Lower leg skin (tissue), 3 donors: ENCODE data around the gene KLHDC4.

Source experiments
- POLR2A ChIP-seq, 2 donors: fragments of 450-650 bp; IDR thresholded peaks; one replicate each; pipeline ENCODE4 v1.6.1; 2016 to 2017; ENCODE audit warnings: antibody characterized with exemption in 2 of 2, mild to moderate bottlenecking in 1 of 2, moderate library complexity in 1 of 2
- TF ChIP-seq, protein P1 (sequence below), 3 donors: fragments of 450-650 bp; IDR thresholded peaks; one replicate each; pipeline ENCODE4 v1.5.1; 2016; ENCODE audit warnings: antibody characterized with exemption in 3 of 3, mild to moderate bottlenecking in 3 of 3, moderate library complexity in 2 of 3

DNA sequence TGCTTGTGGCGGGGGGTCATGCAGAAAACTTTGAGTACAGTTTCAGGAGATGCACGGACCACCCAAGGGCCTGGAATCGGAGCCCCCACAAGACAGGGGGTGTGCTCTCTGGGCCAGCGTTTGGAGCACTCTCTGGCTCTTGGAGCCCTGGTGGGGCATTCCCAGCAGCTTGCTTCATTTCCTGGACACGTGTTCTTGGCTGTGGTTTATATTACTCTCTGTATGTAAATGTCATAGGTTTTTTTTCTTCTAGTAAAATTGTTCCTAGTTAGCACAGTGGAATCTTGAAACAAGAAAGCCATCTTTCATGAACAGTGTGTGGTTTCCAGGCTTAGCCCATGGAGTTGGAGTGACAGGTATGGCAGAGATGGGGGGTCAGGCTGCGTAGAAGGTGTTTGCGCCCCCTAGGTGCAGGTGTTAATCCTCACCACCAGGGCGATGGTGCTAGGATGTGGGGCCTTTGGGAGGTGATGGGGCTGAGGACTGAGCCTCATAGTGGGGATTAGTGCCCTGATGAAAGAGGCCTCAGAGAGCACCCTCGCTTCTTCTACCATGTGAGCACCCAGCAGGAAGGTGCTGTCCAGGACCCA lies 83.7 kb downstream of the KLHDC4 start:
- TF ChIP-seq, protein P1, sequence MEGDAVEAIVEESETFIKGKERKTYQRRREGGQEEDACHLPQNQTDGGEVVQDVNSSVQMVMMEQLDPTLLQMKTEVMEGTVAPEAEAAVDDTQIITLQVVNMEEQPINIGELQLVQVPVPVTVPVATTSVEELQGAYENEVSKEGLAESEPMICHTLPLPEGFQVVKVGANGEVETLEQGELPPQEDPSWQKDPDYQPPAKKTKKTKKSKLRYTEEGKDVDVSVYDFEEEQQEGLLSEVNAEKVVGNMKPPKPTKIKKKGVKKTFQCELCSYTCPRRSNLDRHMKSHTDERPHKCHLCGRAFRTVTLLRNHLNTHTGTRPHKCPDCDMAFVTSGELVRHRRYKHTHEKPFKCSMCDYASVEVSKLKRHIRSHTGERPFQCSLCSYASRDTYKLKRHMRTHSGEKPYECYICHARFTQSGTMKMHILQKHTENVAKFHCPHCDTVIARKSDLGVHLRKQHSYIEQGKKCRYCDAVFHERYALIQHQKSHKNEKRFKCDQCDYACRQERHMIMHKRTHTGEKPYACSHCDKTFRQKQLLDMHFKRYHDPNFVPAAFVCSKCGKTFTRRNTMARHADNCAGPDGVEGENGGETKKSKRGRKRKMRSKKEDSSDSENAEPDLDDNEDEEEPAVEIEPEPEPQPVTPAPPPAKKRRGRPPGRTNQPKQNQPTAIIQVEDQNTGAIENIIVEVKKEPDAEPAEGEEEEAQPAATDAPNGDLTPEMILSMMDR (IDR thresholded peaks at IDR 0.05), result no peak
- no peak for TF ChIP-seq POLR2A (IDR thresholded peaks at IDR 0.05)
